ENCODE measurements around the gene NPFF. TPM values are rescaled to one million over a fixed set of nuclear protein-coding genes. Genes with fewer than 3 reads are reported as not detected.

NPFF gene
- total RNA-seq, 4 donors from 2014 or later, result not detected

DNA sequence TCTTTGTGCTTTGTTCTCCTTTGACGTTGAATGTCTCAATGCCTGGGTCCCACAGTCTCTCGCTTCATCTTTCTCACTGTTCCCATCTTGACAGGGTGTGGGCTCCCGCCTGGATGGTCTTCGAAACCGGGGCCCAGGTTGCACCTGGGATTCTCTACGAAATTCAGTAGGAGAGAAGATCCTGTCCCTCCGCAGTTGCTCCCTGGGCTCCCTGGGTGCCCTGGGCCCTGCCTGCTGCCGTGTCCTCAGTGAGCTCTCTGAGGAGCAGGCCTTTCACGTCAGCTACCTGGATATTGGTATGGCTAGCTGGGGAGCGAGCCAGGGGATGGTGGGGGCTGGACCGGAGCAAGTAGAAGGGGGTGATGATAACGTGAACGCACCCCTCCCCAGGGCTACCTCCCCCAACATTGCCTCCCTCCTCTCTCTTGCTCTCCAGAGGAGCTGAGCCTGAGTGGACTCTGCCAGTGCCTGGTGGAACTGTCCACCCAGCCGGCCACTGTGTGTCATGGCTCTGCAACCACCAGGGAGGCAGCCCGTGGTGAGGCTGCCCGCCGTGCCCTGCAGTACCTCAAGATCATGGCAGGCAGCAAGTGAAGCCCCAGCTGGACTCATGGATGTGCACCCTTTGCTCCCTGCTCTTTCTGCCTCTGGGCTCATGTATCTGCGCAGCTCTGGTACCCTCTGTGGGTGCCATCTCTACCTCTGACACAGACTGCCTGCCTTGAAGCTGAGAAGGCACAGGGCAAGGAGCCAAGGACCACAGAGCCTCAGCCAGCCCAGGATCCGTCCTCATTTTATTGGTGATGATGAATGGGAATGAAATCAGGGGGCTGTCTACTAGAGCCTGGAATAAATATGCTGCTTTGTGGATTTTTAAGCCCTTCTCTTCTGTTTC is 1.5 kb downstream of the NPFF start:
- intact Hi-C loops (cut with DNase I; ENCODE audit: low total_unique reads), result no loop called here
- TF ChIP-seq POLR2A (IDR thresholded peaks at IDR 0.05), result no peak
- TF ChIP-seq, protein P1, sequence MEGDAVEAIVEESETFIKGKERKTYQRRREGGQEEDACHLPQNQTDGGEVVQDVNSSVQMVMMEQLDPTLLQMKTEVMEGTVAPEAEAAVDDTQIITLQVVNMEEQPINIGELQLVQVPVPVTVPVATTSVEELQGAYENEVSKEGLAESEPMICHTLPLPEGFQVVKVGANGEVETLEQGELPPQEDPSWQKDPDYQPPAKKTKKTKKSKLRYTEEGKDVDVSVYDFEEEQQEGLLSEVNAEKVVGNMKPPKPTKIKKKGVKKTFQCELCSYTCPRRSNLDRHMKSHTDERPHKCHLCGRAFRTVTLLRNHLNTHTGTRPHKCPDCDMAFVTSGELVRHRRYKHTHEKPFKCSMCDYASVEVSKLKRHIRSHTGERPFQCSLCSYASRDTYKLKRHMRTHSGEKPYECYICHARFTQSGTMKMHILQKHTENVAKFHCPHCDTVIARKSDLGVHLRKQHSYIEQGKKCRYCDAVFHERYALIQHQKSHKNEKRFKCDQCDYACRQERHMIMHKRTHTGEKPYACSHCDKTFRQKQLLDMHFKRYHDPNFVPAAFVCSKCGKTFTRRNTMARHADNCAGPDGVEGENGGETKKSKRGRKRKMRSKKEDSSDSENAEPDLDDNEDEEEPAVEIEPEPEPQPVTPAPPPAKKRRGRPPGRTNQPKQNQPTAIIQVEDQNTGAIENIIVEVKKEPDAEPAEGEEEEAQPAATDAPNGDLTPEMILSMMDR (IDR thresholded peaks at IDR 0.05), result no peak
- 79 to 84% methylated on average over 19 of the region's 19 CpGs for WGBS, 2 donors
- no peak overlapping the region for H3K4me3 ChIP-seq (ENCODE audit: low read depth, poor library complexity, severe bottlenecking)
- no peak for DNase-seq (ENCODE audit: low spot score in 2 of 2)

GRCh38 chr12:53505086-53505485 is 2.2 kb downstream of the NPFF start:
- intact Hi-C loops (cut with DNase I; ENCODE audit: low total_unique reads), result no loop called here
- no peak for DNase-seq (ENCODE audit: low spot score in 2 of 2)
- H3K4me3 ChIP-seq (ENCODE audit: low read depth, poor library complexity, severe bottlenecking), result no peak overlapping the region
- TF ChIP-seq, protein P1 (IDR thresholded peaks at IDR 0.05), result no peak
- no peak for TF ChIP-seq POLR2A (IDR thresholded peaks at IDR 0.05)
- 53 to 64% methylated on average over 9 to 10 of the region's 10 CpGs for WGBS, 2 donors

- DNase-seq (ENCODE audit: low spot score in 2 of 2), result peak in 1 of 2 donors; percentile 82
- TF ChIP-seq, protein P1 (IDR thresholded peaks at IDR 0.05), result no peak
- TF ChIP-seq POLR2A (IDR thresholded peaks at IDR 0.05), result no peak
- intact Hi-C loops (cut with DNase I; ENCODE audit: low total_unique reads), result no loop called here
- 79 to 82% methylated on average over 14 of the region's 14 CpGs for WGBS, 2 donors
- no peak overlapping the region for H3K4me3 ChIP-seq (ENCODE audit: low read depth, poor library complexity, severe bottlenecking)
Measured at GRCh38 chr12:53504004-53504920, 3.0 kb downstream of the NPFF start.

GRCh38 chr12:53502983-53503728 is 4.1 kb downstream of the NPFF start:
- no peak overlapping the region for H3K4me3 ChIP-seq (ENCODE audit: low read depth, poor library complexity, severe bottlenecking)
- 74 to 80% methylated on average over 10 of the region's 10 CpGs for WGBS, 2 donors
- intact Hi-C loops (cut with DNase I; ENCODE audit: low total_unique reads), result no loop called here
- DNase-seq (ENCODE audit: low spot score in 2 of 2), result peak in 1 of 2 donors; percentile 84
- no peak for TF ChIP-seq POLR2A (IDR thresholded peaks at IDR 0.05)
- TF ChIP-seq, protein P1 (IDR thresholded peaks at IDR 0.05), result no peak

- 59 to 60% methylated on average over 9 of the region's 9 CpGs for WGBS, 2 donors
- DNase-seq (ENCODE audit: low spot score in 2 of 2), result peak in 1 of 2 donors; percentile 58
- intact Hi-C loops (cut with DNase I; ENCODE audit: low total_unique reads), result no loop called here
- H3K4me3 ChIP-seq (ENCODE audit: low read depth, poor library complexity, severe bottlenecking), result no peak overlapping the region
- no peak for TF ChIP-seq POLR2A (IDR thresholded peaks at IDR 0.05)
- TF ChIP-seq, protein P1 (IDR thresholded peaks at IDR 0.05), result no peak
Measured at GRCh38 chr12:53502331-53502730, 5.0 kb downstream of the NPFF start.
